HG02973 (cell line): ENCODE measurements around the gene RPS10.

Experiments used
- ATAC-seq: cut with Tn5 transposase; IDR thresholded peaks from one replicate; pipeline ENCODE4 v1.9.1; 2021; ENCODE audit warnings: moderate library complexity; ENCODE audit not compliant: unreplicated experiment

Gene RPS10

DNA sequence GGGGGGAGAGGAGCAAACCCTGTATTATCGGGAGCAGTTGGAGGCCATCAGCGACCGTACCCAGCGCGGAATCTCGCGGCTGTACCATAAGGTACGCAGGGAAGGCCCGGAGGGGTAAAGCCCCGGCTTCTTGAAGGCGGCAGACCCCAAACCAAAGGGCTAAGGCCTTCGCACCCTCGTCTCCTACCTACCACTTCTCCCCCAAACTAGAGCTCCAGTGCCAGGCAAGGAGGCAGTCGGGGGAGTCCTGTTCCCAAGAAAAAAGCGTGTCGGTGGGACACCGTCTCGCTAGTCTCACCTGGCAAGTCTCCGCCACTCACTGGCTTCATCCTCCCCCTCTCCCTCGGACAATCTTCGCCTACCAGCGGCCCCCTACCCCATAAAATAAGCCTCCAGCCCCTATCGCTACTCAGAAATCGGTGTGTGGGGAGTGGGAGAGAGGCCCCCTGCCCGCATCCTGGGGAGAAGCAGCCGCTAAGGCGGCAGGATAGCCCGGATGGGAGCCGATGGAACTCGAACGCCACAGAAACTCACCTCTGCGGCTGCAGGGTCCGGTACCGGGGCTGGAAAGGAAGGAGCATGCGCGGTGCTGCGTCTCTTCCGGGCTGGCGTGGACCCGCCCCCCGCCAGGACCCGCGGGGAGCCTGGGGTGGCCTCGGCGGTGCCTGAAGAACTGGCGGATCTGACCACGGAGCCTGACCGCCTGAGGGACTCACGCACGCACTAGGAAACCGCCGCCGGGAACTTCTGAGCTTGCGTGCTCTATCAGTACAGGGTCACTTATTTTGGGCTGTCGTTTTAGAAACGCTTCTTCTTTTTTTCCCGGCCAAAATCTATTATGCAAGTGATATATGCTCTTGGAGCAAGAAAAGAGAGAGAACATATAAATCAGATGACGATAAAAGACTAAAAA is at the start of gene RPS10:
TSS of gene RPS10 (minus strand) at position 572 of the 913 bp plus-strand sequence. CDS start 848 bp downstream, outside the sequence.
- ATAC-seq: peak; percentile 80

DNA sequence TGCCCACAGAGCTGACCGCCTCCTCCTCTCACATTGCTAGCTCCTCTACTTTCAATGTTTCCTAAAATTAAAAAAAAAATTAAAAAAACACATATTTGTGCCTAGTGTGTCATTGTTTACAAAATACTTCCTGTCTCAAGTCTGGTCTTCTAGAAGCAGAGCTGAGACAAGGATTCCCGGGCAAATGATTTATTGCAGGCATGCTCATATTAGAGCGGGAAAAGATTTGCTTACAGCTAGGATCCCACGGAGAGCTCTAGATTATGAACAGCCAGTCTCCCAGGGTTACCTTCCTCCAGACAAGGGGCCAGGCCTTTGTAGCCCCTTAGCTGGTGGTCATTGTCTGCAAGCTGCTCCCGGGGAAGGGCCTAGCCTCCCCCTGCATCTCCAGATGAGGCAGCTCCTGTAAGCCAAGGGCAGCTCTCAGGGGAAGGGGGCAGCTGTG is 49.4 kb upstream of the RPS10 start:
- no peak for ATAC-seq

DNA sequence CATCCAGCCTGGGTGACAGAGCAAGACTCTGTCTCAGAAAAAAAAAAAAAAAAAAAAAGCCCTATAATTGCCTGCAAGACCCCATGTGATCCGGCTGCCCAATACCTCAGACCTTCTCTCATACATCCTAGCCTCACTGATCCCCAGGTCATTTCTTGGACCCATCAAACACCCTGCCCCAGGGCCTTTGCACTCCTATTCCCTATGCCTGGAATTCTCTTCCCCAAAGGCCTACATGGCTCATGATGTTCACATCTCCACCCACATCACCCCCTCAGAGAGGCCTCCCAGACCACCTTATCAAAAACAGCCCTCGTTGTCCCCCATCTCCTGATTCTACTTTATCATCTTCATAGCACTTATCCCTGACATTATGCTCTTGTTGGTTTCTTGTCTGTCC is 48.9 kb upstream of the RPS10 start:
- ATAC-seq: no peak

DNA sequence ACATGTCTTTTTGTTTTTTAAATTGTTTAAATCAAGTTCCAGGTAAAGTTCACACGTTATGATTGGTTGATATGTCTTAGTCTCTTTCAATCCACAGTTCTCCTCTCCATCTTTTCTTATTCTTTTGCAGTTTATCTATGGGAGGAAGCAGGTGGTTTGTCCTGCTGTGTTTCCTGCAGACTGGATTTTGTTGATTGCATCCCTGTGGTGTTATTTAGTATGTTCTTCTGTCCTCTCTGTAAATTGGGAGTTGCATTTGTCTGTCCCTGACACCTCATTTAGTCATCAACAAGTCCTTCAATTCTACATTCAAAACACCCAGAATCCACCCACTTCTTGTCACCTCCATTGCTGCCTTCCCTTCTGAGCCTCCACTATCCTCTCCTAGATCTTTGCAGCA is 48.1 kb upstream of the RPS10 start:
- no peak for ATAC-seq

GRCh38 chr6:34472425-34472824 is 46.6 kb upstream of the RPS10 start:
- no peak for ATAC-seq

DNA sequence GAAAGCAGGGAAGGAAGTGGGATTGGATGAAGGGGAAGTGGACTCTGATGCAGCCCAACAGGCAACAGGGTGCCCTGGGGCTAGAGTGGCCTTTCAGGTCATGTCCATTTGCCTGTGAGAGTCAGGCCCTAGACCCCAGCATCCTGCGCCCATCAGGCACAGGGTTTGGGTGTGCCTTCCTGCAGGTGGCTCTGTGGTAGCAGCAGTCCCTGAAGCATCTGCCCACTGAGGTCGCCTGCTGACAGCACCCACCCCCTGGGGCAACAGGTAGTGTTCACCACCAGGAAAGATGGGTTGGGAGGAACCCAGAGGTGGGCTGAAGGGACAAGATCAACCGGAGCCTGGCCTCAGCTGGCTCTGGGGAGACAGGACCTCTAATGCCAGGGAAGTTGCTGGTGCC is 43.6 kb upstream of the RPS10 start:
- ATAC-seq: no peak

DNA sequence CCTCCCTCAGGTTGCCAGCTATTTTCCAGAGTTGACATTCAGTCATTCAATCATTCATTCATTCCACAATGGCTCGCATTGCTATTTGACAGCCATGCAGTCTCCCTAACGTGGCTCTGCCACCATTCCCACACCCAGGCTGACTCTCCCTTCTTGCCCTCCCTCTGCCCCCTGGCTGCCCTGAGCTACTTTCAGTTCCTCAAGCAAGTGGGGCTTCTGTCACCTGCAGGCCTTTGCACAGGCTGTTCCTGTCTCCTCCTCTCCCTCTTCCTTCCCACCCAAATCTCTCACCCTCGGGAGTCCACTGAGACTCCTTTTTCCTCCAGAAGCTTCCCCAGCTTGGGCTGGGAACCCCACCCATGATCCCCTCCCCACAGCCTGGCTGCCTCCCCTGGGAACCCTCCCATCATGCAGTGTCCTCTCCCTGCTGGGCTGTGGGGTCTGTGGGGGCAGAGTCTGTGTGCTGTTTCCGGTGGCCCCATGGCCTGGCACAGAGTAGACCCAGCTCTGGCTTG is 42.6 kb upstream of the RPS10 start:
- no peak for ATAC-seq

- no peak for ATAC-seq
These were observed 40.6 kb upstream of the RPS10 start for GRCh38 chr6:34466242-34467185.

DNA sequence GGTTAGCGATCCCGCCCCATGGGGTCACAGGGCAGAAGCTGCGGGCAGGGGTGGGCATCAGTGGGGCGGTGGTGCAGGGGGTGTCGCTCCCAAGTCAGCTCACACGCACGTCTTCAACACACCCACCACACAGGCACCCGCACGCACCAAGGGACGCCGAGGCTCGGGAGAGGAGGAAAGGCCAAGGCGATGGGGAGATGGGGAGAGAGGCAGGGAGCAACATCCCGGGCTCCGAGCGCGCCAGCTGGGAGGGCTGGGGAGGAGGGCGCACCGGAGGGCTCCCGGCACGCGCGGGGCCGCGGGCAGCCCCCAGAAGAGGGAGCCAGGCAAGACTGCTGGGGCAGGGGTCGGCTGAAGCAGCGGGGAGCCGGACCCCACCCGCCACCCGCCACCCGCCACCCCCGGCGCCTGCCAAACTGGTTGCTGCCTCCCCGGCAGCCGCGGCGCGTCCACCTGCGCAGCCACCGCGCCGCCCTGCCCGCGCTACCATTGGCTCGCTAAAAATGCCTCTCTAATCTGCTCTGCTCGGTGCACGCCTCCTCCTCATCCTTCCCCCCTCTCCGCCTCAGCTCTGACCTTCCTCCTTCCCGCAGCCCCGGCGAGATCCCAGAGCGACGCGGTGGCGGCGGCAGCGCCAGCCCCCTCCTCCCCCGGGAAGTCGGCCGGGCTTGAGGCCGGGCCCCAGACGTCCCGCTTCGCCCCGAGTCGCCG is 39.8 kb upstream of the RPS10 start, which contains the start of gene PACSIN1:
TSS of gene PACSIN1 (plus strand) at position 546 of the 711 bp plus-strand sequence. CDS start 60,230 bp downstream, outside the sequence.
- no peak for ATAC-seq

DNA sequence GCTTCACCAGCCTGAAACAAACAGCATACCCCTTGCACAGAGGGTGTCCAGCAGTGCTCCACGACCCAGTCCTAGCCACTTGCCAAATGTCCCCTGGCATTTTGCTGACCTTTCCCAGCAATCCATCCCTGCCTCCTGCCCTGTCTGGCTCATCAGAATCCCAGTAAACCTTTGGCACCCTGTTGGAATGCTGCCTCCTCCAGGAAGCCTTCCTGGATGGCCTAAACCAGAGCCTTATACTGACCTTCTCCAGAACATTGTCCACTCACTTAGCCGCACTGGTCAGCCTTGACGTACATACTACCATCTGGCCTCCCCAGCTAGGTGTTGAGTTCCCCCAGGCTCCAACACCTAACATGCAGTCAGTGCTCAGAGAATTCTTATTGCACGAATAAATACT is 38.0 kb upstream of the RPS10 start:
- ATAC-seq: no peak

GRCh38 chr6:34463299-34463698 is 37.4 kb upstream of the RPS10 start:
- no peak for ATAC-seq

DNA sequence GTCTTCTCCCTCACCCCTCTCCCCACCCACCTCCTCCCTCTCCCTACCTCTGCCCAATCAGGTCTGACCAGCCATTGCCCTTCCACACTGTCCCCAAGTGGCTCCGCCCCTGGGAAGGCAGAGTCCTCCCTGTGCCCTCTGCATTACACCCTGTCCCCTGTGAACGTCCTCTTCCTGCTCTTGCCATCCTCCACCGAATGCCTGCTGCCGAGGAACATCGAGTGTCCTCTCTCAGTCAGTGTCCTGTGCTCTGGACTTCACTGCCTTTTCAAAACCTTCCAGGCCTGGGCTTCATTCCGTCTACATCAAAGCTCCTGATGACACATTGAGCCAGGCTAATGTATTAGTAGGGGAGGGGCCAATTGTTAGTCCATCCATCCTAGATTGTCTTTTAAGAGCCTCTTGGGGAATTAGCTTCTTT is 36.7 kb upstream of the RPS10 start:
- ATAC-seq: no peak

DNA sequence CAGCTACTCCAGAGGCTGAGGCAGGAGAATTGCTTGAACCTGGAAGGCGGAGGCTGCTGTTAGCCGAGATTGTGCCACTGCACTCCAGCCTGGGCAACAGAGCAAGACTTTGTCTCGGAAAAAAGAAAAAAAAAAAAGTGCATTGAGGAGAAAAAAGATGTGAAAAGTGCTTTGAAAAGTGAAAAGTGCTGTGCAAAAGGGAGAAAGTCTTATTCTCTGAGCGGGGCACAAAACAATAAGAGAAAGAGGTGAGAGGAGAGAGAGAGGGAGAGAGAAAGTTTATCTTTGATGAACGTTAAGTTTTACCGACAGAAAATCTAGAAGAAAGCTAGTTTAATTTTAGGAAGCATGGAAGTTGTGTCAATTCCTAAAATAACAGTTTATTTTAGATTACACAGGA is 36.1 kb upstream of the RPS10 start:
- no peak for ATAC-seq

DNA sequence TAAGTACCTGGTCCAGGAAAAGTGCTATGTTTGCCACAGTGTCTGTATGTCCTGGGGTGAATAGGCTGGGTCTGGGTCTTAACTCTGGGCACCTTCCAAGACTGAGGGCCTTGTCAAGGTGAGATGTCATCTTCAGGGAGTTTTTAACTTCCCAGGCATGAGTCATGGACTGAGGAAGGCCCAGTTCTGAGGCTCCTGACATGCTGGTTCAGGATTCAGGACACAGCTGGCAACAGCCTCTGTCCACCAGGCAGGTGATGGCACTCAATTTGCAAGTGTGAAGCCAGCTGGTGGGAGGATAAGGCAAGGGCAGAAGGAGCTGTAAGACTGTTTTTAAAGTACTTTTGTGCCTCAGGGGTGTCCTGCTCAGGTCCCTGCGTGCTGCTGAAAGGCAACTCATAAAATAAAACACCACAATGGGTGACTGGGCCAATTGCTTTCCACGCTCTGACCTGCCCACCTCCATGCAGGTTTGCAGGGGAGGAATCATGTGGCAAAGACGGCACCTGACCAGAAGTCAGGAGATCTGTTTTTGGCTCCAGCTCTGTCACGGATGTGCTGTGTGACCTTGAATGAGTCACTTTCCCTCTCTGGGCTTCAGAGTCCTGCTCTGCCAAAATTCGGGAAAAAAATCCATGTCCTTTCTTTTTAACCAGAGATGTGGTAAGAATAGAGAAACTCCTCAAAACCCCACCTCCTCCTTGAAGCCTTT is 35.1 kb upstream of the RPS10 start:
- ATAC-seq: no peak

GRCh38 chr6:34459899-34460593 is 34.2 kb upstream of the RPS10 start:
- no peak for ATAC-seq

GRCh38 chr6:34457742-34458735 is 32.2 kb upstream of the RPS10 start:
- ATAC-seq: no peak

DNA sequence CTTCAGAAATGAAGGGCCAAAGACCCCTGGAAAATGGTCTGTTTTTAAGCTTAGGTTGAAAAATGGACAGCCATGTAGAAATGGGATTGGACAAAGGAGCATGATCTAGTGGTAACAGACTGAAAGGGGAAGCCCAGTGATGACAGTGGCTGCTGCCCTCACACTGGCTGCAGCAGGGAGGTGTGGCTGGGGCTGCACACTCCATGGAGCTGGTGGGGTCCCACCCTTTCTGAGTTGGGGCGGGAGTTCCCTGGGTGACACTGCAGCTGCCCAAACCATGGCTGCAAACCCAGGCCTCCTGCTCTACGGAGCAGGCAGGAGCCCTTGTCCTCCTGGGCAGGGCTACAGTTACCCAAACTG is 31.5 kb upstream of the RPS10 start:
- ATAC-seq: no peak

- ATAC-seq: no peak
These were observed 30.0 kb upstream of the RPS10 start for GRCh38 chr6:34455831-34456230.
